RKO (cell line): ENCODE data around the gene CDS2.

Experiments
- DNase-seq: peaks from one replicate; pipeline ENCODE4 v3.0.0-alpha.2; 2016; ENCODE audit warnings: low spot score

Gene CDS2

GRCh38 chr20:5212907-5213487 is 86.2 kb downstream of the CDS2 start:
- no peak for DNase-seq

- DNase-seq: no peak
Observed at GRCh38 chr20:5214826-5215225, 88.0 kb downstream of the CDS2 start.

- no peak for DNase-seq
Observed at GRCh38 chr20:5215672-5216304, 89.0 kb downstream of the CDS2 start.

- no peak for DNase-seq
Observed at GRCh38 chr20:5216663-5217062, 89.9 kb downstream of the CDS2 start.

- no peak for DNase-seq
Observed at GRCh38 chr20:5217616-5218015, 90.8 kb downstream of the CDS2 start.

GRCh38 chr20:5220321-5221060 is 93.7 kb downstream of the CDS2 start:
- DNase-seq: no peak

GRCh38 chr20:5221061-5221430 is 94.2 kb downstream of the CDS2 start:
- no peak for DNase-seq

- peak; percentile 70 for DNase-seq
Observed at GRCh38 chr20:5222919-5223634, 96.3 kb downstream of the CDS2 start.

GRCh38 chr20:5230544-5230943 is 103.7 kb downstream of the CDS2 start:
- no peak for DNase-seq

- DNase-seq: no peak
Observed at GRCh38 chr20:5234158-5234557, 107.3 kb downstream of the CDS2 start.

GRCh38 chr20:5234978-5235377 is 108.2 kb downstream of the CDS2 start:
- DNase-seq: no peak
